ENCODE results near the gene SMAP1.

SMAP1 gene

GRCh38 chr6:70860045-70860444 lies 192.4 kb downstream of the SMAP1 start:
- no peak for DNase-seq
- Mint-ChIP-seq H3K27me3 (ENCODE audit: low read depth, poor library complexity) (no peaks in the 10 kb centered on the region), H3K9me3 (no peaks in the 10 kb centered on the region), H3K4me1 (no peaks in the 10 kb centered on the region), H3K4me3 (no peak overlapping the region), H3K27ac (no peak overlapping the region), H3K36me3 (ENCODE audit: low read depth) (no peaks in the 10 kb centered on the region)
- TF ChIP-seq CTCF (IDR thresholded peaks at IDR 0.05): no peak

- no peak for DNase-seq
- no peaks in the 10 kb centered on the region for H3K4me1 Mint-ChIP-seq
- H3K4me3 Mint-ChIP-seq: no peak overlapping the region
- H3K9me3 Mint-ChIP-seq: no peaks in the 10 kb centered on the region
- no peaks in the 10 kb centered on the region for H3K36me3 Mint-ChIP-seq (ENCODE audit: low read depth)
- no peak for TF ChIP-seq CTCF (IDR thresholded peaks at IDR 0.05)
- no peak overlapping the region for H3K27ac Mint-ChIP-seq
- no peaks in the 10 kb centered on the region for H3K27me3 Mint-ChIP-seq (ENCODE audit: low read depth, poor library complexity)
Measured at GRCh38 chr6:70860920-70861319, 193.2 kb downstream of the SMAP1 start.

- Mint-ChIP-seq H3K4me3 (no peak overlapping the region), H3K27ac (no peak overlapping the region), H3K9me3 (no peaks in the 10 kb centered on the region), H3K36me3 (ENCODE audit: low read depth) (no peaks in the 10 kb centered on the region), H3K4me1 (no peaks in the 10 kb centered on the region), H3K27me3 (ENCODE audit: low read depth, poor library complexity) (no peaks in the 10 kb centered on the region)
- TF ChIP-seq CTCF (IDR thresholded peaks at IDR 0.05): no peak
- no peak for DNase-seq
Measured at GRCh38 chr6:70863343-70863742, 195.7 kb downstream of the SMAP1 start.

- H3K27me3 Mint-ChIP-seq (ENCODE audit: low read depth, poor library complexity): no peaks in the 10 kb centered on the region
- H3K4me3 Mint-ChIP-seq: no peak overlapping the region
Measured at GRCh38 chr6:70864401-70864800, 196.7 kb downstream of the SMAP1 start.

GRCh38 chr6:70872469-70872868 lies 204.8 kb downstream of the SMAP1 start:
- no peak for TF ChIP-seq CTCF (IDR thresholded peaks at IDR 0.05)
- no peak for DNase-seq
- peaks cover 34% of the 10 kb centered on the region for H3K9me3 Mint-ChIP-seq
- no peaks in the 10 kb centered on the region for H3K27me3 Mint-ChIP-seq (ENCODE audit: low read depth, poor library complexity)
- H3K27ac Mint-ChIP-seq: no peak overlapping the region
- H3K36me3 Mint-ChIP-seq (ENCODE audit: low read depth): no peaks in the 10 kb centered on the region
- H3K4me1 Mint-ChIP-seq: no peaks in the 10 kb centered on the region
- no peak overlapping the region for H3K4me3 Mint-ChIP-seq

More at GRCh38 chr6:70864401-70864800, 196.7 kb downstream of the SMAP1 start:
- no peak overlapping the region for H3K27ac Mint-ChIP-seq
- no peak for DNase-seq
- TF ChIP-seq CTCF (IDR thresholded peaks at IDR 0.05): no peak
- H3K36me3 Mint-ChIP-seq (ENCODE audit: low read depth): no peaks in the 10 kb centered on the region
- no peaks in the 10 kb centered on the region for H3K9me3 Mint-ChIP-seq
- no peaks in the 10 kb centered on the region for H3K4me1 Mint-ChIP-seq

- H3K27ac Mint-ChIP-seq: no peak overlapping the region
- no peaks in the 10 kb centered on the region for H3K4me1 Mint-ChIP-seq
- no peak for TF ChIP-seq CTCF (IDR thresholded peaks at IDR 0.05)
- H3K27me3 Mint-ChIP-seq (ENCODE audit: low read depth, poor library complexity): no peaks in the 10 kb centered on the region
- H3K9me3 Mint-ChIP-seq: peaks cover 34% of the 10 kb centered on the region
- DNase-seq: no peak
- H3K4me3 Mint-ChIP-seq: no peak overlapping the region
- H3K36me3 Mint-ChIP-seq (ENCODE audit: low read depth): no peaks in the 10 kb centered on the region
Measured at GRCh38 chr6:70874181-70874913, 206.7 kb downstream of the SMAP1 start.
